Measurements from ENCODE around the gene EIF6.
"Not testable (repeated sequence)": the region's sequence is repeated elsewhere in the genome, so short reads cannot be mapped to it uniquely, and the experiment has no call there.

Gene EIF6

DNA sequence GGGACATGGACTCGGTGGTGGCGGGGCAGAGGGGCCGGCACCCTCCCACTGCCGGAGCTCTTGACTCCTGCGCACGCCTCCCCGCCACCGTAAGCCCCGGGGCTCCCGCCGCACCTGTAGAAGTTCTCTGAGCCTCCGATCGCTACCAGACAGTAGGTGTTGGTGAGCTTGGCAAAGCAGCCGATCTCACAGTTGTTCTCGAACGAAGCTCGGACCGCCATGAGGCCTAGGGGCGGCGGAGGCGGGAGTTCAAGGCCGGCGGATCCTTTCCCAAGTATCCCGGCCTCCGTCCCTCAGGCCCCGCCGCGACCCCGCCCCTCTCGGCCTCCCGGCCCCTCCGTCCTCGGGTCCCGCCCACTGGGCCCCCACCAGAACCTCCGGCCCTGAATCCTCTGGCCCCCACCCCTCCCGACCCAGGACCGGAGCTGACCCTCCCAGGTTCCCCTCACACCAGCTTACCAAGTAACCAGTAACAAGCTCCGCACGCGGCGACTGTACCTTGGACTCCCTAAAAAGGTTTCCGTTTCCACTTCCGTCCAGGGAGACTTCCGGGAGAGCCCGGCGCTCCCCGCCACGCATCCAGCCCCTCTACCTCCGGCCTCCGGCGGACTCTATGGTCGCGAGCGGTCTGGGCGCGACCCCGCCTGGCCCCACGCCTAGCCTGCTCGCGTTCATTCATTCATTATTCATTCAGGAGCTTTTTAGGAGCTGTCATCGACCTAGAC, at the start of gene EIF6:
TSS of gene EIF6 (minus strand) at position 506 of the 725 bp plus-strand sequence. CDS start at position 221, 285 bp downstream.
- in situ Hi-C loops (cut with MboI; ENCODE audit: low sequenced_read_pairs) = no loop called here

DNA sequence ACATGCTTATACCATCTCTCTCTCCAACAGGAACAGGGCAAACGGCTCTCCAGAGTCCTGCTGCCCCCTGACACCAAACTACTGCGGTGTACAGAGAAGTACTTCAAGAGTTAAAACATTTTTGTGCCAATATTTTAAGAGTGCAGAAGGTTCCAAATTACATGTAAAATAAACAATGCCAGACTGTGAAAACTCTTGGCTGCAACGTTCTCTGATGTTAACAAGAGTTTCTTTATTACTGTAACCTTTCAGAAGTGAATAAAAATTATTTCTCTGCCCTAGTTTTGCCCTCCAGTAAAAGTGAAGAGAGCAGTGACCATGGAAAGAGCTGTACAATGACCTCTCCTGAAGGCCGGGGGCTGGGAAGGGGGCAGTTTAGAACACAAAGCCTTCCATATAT, 49.0 kb upstream of the EIF6 start:
- in situ Hi-C loops (cut with MboI; ENCODE audit: low sequenced_read_pairs) = no loop called here

DNA sequence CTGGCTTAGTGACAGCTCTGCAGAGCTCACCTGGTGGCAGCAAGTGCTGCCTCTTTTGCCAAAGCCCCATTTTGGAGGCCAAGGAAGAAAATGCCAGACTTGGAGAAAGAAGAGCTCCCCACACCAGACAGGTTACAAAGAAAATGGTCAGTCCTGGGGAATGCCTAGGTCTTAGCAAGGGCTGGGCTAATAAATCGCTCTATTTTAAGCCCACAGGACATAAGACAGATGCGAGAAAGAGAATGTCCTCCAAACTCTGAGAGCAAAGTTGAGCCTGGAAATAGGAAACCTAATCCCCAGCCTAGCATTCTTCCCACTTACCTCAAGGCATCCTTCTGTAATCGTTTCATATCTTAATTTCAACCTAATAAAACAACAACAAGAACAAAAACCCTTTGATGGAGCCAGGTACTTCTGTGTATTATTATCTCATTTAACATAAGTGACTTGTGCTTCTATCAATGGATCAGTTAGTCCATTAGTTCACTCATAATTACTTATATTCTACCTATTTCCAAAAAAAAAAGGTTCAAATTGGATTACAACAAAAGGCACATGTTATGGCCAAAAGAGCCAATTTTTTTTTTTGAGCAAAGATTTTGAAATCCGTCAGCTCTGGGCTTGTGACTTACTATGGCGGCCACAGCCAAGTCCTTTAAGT, 48.1 kb upstream of the EIF6 start:
- in situ Hi-C loops (cut with MboI; ENCODE audit: low sequenced_read_pairs) = no loop called here

DNA sequence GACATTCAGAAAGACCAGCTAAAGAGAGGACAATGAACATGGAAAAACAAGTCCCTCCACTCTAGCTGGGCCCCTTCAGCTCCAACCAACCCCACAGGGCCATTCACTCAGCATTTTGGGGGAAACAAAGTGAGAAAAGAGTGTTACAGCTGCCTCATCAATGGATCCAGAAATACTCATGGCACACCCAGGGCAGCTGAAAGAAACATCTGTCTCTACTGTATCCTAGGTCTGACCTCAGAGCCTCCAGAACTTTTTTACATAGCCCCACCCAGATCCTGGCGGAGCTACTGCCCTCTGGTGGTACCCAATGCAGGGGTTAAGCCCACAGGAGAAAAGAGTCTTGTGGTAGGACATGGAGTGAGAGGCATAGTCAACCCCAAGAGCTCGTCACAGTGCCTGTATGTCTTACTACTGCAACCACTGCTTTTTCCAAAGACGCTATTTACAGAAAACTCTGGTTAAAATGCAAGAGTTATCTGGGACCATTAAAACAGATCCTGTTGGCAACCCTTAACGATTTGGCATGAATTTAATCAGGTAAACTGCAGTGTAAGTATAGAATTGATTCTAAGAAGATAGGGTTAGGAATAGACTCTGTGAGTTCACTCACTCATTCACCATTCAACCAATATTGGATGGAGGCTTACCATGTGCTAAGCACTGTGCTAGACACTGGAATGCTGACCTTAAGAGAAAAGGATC, 45.0 kb upstream of the EIF6 start:
- in situ Hi-C loops (cut with MboI; ENCODE audit: low sequenced_read_pairs) = no loop called here

DNA sequence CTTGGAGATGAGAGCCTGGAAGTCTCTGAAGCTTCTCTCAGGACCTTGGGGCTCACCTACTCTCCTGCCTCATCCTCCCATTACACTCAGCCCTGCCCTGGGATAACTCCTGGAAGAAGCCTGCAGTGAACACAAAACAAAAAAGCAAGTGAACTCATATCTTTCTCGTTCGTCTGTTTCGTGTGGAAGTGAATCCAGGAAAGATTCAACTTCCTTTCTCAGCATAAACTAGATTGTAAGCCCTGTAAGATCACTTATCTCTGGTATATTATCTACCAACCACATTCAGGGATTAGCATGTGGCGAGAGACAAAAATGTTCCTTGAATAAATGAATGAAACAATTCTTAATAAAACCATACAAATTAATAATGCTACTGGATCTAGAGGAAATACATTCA, 44.1 kb upstream of the EIF6 start:
- in situ Hi-C loops (cut with MboI; ENCODE audit: low sequenced_read_pairs) = no loop called here

DNA sequence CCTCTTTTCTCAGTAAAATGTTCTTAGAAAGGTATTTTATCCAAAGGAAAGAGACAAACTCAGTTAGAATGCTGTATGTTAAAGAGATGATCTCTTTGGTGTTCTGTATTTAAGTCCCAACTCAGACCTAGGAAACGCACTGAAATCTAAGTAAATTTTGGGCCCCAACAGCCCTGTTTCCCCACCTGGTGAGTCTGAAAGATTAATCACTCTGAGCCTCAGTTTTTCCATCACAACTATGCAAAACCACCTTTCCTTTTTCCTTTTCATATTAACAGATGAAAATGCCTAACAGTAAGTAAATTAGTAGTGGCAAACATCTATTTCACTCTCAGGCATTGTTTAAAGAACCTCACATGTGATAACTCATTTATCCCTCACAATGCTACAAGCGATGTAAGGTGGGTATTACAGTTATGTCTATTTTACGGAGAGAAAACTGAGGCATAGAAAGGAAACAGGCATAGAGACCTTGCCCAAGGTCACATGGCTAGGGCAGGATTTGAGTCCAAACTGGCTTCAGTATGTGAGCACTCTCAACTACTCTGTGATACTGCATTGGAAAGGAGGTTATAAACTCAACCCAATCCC, 43.6 kb upstream of the EIF6 start:
- in situ Hi-C loops (cut with MboI; ENCODE audit: low sequenced_read_pairs) = no loop called here

DNA sequence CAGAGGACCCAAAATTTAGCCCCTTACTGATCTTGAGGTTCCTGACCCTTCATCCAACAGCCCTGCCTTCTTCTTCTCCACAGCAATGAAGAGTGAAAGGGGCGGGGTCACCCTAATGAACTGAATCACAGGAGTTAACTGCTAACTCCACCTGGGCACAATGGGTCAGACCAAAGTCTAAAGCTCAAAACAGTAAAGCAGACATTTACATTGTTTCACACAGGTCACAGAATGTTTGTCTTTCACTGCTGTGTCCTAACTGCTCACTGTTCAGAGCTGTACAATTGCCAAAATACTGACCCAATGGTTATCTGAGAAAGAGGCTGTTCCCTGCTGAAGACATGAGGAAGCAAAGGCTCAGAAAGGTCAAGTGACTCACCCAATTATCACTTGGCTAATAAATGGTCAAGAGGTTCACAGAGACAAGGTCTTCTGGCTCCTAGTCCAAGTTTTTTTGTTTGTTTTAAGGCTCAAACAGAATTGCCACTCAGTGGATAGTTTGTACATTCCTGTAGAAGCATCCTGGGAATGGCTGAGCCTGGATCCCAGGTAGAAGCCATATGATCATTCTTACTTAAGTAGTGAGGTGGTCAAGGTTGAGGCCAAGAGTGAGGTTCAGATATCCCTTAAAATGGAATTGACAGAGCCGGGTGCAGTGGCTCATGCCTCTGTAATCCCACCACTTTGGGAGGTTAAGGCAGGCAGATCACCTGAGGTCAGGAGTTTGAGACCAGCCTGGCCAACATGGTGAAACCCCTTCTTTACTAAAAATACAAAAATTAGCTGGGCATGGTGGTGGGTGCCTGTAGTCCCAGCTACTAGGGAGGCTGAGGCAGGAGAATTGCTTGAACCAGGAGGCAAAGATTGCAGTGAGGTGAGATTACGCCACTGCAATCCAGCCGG, 42.8 kb upstream of the EIF6 start:
- in situ Hi-C loops (cut with MboI; ENCODE audit: low sequenced_read_pairs) = no loop called here

DNA sequence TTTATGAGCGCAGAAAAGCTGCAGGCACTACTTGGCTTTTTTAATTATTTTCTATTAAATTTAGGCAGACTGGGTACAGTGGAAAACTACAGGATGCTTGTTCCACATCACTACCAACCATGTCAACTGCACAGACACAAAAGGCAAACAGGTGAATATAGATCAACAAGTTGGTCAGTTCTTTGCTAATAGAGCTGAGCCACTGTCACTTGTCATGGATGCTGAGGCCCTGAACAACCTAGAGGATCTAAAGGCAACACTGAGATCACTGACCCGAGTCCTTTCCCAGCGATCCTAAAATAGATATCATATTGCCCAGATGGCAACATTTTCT, 42.1 kb upstream of the EIF6 start:
- in situ Hi-C loops (cut with MboI; ENCODE audit: low sequenced_read_pairs) = no loop called here

DNA sequence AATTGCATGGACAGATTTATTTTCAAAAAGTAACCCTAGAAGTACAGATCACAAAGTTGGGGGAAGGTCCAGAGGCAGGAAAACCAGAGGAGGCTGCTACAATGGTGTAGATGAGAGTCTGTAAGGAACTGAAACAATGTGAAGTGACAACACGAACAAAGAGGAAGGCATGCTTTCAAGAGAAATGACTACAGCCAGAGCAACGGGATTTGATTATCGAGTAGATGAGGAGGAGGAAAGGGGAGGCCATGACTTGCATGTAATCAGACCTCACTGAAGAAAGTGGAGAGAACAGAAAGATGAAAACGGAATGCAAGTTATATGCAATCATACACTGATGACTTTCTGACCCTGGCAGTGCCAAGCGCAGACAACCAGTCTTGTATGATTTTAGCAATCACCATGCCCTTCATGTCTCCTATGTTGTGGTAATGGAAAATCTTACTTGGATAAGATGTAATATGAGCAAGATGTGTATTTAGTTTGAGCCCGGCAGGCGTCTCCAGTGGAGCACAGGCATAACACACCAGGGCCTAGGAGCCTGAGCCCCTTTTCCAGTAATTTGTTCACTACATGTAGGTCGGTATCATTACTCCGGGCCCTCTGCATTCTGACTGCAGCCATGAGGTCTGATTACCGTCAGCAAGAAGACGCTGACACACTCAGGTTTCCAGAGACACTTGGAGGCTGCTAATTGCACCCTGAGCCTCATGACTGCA, 41.6 kb upstream of the EIF6 start:
- in situ Hi-C loops (cut with MboI; ENCODE audit: low sequenced_read_pairs) = no loop called here

DNA sequence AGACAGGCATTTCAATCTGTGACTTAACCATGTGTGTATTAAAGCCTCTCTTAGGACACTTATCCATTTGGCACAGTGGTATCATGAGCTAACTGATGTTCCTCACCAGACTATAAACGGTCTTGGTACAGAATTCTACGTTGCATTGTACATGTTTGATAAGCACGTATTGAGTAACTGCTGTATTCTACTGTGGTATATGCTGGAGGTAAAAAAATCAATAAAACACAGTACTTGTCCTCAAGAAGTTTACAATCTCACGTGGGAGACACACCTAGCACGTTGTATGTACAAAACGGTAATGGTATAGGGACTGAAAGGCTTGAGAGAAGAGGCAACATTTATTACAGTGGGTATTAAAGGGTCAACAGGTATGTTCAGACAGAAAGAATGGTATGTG, 40.8 kb upstream of the EIF6 start:
- in situ Hi-C loops (cut with MboI; ENCODE audit: low sequenced_read_pairs) = no loop called here

DNA sequence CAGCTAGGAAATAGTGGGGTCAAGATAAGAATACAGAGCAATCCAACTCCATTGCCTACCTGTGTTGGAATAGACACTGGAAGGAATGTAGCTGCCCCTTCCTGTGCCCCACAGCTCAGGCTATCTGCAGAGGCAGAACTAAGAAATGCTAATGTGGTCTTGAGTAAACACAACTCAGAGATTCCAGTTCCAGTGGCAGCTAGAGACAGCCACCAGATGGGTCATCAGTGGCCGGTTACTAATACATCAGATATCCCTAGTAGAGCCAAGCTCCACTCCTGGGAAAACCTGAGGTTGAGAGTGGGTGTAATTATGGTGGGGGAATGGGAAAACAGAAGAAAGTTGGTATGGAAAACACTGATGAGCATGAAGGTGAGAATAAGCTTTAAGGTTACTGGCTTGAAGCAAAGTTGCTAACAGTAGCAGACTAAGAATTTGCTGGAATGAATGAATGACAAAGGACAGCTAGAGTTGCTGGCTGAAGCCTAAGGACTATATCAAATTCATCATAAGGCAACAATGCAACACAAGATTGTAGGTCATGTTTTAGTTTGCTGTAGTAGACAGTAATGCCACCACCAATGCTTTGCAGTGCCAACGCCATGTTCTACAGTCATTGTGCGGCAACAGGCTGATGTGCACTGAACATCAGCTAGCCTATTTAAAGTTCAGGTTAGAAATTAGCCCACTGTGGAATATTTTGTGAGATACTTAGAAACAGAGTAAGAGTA, 36.0 kb upstream of the EIF6 start:
- in situ Hi-C loops (cut with MboI; ENCODE audit: low sequenced_read_pairs) = no loop called here

DNA sequence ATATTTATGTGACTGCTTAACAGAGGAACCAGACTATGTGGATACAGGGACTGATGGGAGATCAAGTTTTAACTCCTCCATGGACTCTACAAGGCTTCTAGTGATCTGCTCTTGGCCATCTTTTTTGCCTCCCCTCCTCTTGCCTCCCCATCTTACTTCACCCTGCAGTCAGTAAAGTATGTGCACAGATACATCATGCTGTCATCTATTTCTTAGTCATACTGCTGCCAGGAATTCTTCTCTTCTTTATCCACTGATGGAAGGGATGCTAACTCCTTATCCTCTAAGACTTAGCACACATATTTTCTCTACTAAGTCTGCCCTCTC, 35.3 kb upstream of the EIF6 start:
- in situ Hi-C loops (cut with MboI; ENCODE audit: low sequenced_read_pairs) = no loop called here

DNA sequence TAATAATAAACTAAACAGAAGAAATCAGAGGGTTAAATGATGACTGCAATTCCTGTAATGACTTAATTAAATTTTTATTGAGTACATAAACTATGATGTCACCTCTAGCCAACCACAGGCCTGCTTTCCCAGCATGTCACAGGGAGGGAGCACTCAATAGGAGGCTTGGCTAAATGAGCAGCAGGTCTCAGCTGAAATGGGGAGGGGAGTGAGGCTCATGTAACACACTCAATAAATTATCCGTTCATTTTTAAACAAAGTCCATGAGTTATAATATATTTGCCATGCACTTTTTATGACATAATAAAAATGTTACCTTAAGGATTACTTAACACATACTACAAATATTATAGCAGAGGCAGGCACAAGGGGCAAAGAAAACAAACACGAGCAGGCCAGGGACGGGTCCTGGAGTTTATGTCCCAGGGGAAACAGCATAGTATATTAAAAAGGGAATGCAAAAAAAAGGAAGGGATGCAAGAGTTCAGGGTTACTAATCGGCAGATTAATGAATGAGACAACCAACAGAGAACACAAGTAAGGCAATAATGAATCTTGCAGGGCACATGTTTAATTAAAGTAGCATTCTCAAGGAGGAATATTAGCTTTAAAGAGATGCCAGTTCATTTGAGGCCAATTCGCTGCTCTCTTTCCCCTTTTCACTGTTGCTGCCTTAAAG, 34.8 kb upstream of the EIF6 start:
- in situ Hi-C loops (cut with MboI; ENCODE audit: low sequenced_read_pairs) = no loop called here

DNA sequence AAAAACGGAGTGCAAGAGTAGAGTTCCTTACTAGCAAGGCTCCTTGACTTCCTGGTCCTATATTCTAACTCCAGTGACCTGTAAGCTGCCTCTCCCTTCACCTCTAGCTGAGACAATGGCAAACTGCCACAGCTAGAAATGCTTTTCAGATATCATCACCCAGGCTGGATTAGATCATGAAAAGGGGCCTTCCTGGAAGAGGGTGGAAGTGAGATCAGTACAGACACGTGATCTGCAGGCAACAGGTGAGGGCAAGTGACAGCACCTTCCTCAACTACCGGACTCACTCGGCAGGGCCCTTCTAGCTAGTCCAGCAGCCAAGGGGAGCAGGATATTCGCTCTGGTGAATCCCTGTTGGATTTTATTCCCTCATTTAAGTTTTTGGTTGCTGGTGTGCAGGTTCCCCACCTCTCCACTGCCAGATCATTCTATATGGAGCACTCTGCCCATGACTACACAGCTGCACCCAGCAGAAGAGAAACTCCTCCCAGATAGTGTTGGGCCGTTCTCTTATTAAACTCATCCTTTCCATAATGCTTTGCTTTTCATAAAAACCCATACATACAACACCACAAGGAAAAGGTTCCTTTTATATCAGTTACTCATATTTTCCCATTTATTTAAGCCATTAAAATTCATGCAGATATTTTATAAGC, 34.1 kb upstream of the EIF6 start:
- in situ Hi-C loops (cut with MboI; ENCODE audit: low sequenced_read_pairs) = no loop called here

DNA sequence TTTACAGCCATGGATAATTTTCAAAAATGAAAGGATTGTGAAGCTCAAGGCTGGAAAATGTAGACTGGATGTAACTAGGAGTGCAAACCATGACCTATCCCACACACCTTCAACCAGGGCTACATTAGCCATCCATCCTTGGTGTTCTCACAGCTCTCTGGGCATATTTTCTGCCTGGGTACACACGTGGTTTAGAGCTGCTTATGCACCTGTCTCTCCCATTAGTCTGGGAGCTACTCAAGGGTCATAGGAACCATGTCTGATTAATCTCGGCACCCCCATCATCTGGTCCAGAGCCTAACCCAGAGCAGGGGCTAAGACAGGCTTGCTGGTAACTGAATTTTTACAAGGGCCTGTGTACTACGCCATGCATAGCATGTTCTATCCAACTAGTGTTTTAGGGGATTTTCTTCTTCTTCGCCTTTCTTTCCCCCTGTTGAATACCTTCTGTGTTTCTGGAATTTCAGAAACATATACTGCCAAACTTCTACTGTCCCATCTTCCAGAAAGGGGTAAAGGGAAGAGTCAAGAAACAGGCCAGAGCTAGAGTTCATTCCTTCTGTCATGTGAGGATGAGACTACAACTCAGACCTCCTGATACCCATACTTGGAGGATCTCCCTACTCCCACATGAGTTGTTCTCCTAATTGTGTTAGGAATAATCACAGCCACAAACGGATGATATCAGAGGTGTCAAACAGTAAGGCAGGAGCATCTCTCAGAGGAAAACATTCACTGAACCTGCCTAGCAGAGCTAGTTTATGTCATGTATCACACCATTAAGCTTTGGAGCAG, 33.0 kb upstream of the EIF6 start:
- in situ Hi-C loops (cut with MboI; ENCODE audit: low sequenced_read_pairs) = no loop called here

DNA sequence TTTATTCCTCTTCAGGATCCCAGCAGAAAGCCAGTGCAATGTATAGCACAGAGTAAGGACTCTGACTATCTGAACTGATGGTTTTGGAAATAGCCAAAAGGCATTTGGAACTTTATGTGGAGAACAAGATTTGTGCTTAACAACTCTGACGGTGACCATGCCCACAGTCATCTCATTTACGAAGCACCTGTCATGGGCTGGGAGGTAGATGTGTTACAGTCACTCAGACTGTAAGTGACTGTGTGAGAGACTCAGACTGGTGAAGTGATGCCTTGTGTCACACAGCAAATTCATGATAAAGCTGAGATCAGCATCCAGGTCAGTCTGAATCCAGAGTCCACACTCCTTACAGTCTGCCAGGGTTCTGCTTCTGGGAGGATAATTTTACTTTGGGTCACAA, 31.5 kb upstream of the EIF6 start:
- in situ Hi-C loops (cut with MboI; ENCODE audit: low sequenced_read_pairs) = no loop called here

DNA sequence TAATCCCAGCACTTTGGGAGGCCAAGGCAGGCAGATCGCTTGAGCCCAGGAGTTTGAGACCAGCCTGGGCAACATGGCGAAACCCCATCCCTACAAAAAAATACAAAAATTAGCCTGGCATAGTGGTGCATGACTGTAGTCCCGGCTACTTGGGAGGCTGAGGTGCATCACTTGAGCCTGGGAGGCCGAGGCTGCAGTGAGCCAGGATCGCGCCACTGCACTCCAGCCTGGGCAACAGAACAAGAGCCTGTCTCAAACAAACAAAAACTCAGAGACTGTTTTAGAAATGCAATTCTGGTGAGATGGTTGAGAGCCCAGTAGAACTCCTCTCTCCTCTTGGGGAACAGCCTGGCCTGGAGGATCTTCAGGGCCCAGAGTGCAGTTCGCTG, 31.1 kb upstream of the EIF6 start:
- in situ Hi-C loops (cut with MboI; ENCODE audit: low sequenced_read_pairs) = not testable (repeated sequence)
